Pons (tissue), 1 donor: Measurements from ENCODE around the gene IL3.

Experiments
- DNase-seq: peaks from one replicate; pipeline ENCODE4 v3.0.0-alpha.2; 2016; ENCODE audit warnings: low spot score

IL3 gene

GRCh38 chr5:132060501-132061161, at the start of gene IL3:
Gene IL3, plus strand, starts transcription at chr5:132060655. Its CDS starts 52 bp downstream, at chr5:132060707.
- no peak for DNase-seq

GRCh38 chr5:132010989-132011621, 49.4 kb upstream of the IL3 start:
- DNase-seq: no peak

GRCh38 chr5:132011622-132012343, 48.7 kb upstream of the IL3 start, which contains the start of gene ACSL6:
Gene ACSL6, minus strand, starts transcription at chr5:132011658. Its CDS starts 105 bp downstream, at chr5:132011553.
- no peak for DNase-seq

GRCh38 chr5:132012371-132013005, 48.0 kb upstream of the IL3 start:
- DNase-seq: no peak

GRCh38 chr5:132013006-132013689, 47.3 kb upstream of the IL3 start:
- DNase-seq: no peak

- DNase-seq: no peak
Measured at GRCh38 chr5:132013711-132014110, 46.7 kb upstream of the IL3 start.

GRCh38 chr5:132016721-132017250, 43.7 kb upstream of the IL3 start:
- no peak for DNase-seq

- no peak for DNase-seq
Measured at GRCh38 chr5:132017316-132017715, 43.1 kb upstream of the IL3 start.

GRCh38 chr5:132017738-132018625, 42.5 kb upstream of the IL3 start:
- no peak for DNase-seq

- DNase-seq: no peak
Measured at GRCh38 chr5:132019337-132019736, 41.1 kb upstream of the IL3 start.

- DNase-seq: no peak
Measured at GRCh38 chr5:132019857-132020555, 40.4 kb upstream of the IL3 start.

GRCh38 chr5:132020568-132021339, 39.7 kb upstream of the IL3 start:
- no peak for DNase-seq

- no peak for DNase-seq
Measured at GRCh38 chr5:132021654-132022053, 38.8 kb upstream of the IL3 start.

- no peak for DNase-seq
Measured at GRCh38 chr5:132022737-132023136, 37.7 kb upstream of the IL3 start.

GRCh38 chr5:132023258-132024116, 37.0 kb upstream of the IL3 start:
- no peak for DNase-seq

GRCh38 chr5:132024117-132024435, 36.4 kb upstream of the IL3 start:
- no peak for DNase-seq

- DNase-seq: no peak
Measured at GRCh38 chr5:132024789-132025402, 35.6 kb upstream of the IL3 start.

GRCh38 chr5:132025403-132025971, 35.0 kb upstream of the IL3 start:
- DNase-seq: no peak
